NCI-H748 (cell line): Measurements from ENCODE around the gene NCK2.
"Not testable (repeated sequence)": the region's sequence is repeated elsewhere in the genome, so short reads cannot be mapped to it uniquely, and the experiment has no call there.

Experiments used
- DNase-seq: peaks from one replicate; lab custom pipeline; 2025; ENCODE audit not compliant: unreplicated experiment; lab: John Stamatoyannopoulos, UW

Gene NCK2

GRCh38 chr2:105754011-105754410, 9.3 kb downstream of the NCK2 start:
- no peak for DNase-seq

- DNase-seq, result no peak
Observed at GRCh38 chr2:105754994-105755393, 10.3 kb downstream of the NCK2 start.

DNA sequence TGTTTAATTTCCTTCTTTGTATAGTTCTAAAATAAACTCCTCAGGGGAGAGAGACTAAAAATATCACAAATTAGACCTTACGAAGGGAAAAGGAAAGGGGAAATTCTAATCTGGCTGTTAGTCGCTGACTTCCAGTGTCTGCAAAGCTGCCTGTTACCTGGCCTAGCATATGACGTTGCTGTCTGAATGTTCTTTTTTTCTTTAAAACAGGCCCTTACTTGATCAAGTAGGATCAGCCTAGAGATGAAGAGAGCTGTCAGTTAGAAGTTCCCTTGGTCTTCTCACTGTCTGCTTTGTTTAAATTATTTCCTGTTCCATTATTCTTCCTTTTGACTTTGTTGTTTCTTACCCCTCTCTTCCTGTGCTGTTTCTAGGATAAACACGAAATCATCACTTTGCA, 11.2 kb downstream of the NCK2 start:
- no peak for DNase-seq

DNA sequence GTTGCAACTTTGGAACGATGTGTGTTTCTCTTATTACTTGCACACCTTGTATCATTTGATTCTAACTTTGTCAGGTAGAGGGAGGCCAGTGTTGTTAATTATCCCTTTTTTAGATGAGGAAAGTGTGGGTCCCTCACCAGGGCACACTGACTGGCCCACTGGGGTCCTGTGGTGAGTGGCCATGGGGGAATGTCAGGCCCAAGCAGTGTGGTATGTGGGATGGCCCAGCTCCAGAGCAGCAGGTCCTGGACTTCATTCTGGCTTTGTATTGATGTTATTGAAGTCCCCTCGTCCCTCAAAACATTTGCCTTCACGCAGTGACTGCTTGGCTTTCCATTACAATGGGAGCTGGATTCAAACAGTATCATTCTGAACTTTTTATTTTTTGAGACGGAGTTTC, 11.7 kb downstream of the NCK2 start:
- DNase-seq, result no peak

DNA sequence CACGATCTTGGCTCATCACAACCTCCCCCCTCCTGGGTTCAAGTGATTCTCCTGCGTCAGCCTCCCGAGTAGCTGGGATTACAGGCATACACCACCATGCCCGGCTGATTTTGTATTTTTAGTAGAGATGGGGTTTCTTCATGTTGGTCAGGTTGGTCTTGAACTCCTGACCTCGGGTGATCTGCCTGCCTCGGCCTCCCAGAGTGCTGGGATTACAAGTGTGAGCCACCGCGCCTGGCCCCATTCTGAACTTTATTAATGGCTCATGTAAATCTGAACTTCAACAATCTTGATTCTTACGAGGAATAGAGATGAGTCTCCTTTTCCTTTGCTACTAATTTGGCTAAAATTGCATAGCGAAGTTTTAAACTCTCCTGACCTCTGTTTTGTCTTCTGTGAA, 12.2 kb downstream of the NCK2 start:
- not testable (repeated sequence) for DNase-seq

- DNase-seq, result no peak
Observed at GRCh38 chr2:105757433-105757832, 12.7 kb downstream of the NCK2 start.

DNA sequence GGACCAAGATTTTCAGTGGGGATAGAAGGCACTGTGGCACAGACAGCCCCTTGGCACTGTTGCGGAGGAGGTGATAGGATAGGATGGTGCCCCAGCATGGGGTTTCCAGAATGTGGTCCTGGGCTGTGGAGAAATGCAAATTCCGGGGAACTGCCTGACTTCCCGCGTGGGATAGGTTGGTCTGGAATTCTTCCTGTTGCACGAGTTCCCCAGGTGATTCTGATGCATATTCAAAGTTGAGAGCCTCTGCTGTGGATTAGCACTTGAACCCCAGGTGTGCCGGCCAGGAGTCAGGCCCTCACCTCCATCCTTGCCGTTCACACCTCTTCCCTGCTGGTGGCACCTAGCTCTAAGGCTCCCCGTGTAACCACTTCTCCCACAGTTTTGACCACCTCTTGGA, 15.5 kb downstream of the NCK2 start:
- no peak for DNase-seq

- no peak for DNase-seq
Observed at GRCh38 chr2:105760639-105761337, 16.1 kb downstream of the NCK2 start.

- DNase-seq, result no peak
Observed at GRCh38 chr2:105761931-105762515, 17.3 kb downstream of the NCK2 start.

DNA sequence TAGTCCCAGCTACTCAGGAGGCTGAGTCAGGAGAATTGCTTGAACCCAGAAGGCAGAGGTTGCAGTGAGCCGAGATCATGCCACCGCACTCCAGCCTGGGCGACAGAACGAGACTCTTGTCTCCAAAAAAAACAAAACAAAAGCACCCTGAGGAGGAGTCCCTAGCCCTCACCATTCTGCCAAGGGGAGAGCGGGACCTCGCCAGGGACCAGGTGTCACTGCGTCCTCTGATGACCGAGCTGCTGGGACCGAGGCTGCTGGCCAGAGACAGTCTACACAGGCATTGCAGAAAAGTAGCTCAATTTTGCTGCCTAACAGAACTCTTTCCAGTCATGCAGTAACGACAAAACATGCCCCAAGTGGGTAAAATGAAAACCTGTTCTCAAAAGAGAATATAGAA, 18.4 kb downstream of the NCK2 start:
- no peak for DNase-seq

DNA sequence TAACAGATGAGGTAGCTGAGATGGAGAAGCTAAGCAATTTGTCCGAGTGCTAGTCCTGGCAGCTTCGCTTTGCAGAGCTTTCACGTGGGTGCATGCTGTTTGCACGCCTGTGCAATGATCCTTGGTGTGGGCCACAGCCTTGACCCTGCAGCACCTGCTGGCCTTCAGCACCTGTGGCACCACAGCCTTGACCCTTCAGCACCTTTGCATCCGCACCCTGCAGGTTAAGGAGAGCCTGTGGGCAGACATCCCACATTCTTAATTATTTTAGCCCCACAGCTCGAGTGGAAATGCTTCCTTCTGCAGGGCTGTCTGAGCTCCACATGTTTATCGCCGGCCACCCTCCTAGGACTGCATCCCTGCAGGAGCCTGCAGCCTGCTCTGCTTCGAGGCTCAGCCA, 19.3 kb downstream of the NCK2 start:
- DNase-seq, result no peak

GRCh38 chr2:105765415-105766299, 20.9 kb downstream of the NCK2 start:
- DNase-seq, result no peak

DNA sequence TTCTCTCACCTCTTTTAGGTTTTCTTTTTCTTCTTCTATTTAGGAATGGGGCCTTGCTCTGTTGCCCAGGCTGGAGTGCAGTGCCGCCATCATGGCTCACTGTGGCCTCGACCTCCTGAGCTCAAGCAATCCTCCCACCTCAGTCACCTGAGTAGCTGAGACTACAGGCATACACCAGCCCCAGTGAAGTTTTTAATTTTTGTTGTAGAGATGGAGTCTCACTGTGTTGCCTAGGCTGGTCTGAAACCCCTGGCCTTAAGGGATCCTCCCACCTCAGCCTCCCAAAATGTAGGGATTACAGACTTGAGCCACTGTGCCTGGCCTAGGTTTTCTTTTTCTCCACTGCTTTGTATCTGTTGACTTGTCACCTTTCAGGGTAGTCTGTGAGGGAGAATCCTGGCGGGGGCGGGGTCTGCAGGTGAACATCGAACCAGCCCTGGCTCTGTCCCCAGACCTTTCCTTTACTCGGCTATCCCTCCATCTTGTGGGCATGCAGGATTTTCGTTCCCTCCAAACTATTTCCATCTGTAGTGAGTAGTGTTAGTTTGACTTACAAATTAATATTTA, 21.7 kb downstream of the NCK2 start:
- DNase-seq, result no peak

GRCh38 chr2:105768176-105768575, 23.5 kb downstream of the NCK2 start:
- no peak for DNase-seq

DNA sequence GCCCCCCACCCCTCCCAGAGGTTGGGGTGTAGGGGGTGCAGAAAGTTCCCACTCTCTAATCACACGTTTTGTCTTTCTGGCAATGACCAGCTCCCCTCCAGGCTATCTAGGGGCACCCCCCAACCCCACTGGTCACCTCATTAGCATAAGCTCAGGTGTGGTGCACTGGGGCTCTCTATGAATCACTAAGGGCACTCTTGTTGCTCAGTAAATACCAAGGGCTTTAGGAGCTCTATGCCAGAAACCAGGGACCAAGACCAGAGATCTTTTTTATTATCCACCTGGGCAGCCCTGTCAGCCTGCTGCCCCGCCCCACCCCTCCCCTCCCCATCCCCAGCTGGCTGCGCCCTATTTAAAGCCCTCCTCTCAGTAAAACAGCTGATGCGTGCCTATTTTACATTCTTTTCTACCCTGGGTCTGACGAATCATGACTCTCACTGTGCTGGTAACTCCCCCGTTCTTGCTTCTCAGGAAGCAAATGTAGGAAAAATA, 24.3 kb downstream of the NCK2 start:
- no peak for DNase-seq

GRCh38 chr2:105769504-105769903, 24.8 kb downstream of the NCK2 start:
- DNase-seq, result no peak

- DNase-seq, result no peak
Observed at GRCh38 chr2:105770149-105770548, 25.4 kb downstream of the NCK2 start.

DNA sequence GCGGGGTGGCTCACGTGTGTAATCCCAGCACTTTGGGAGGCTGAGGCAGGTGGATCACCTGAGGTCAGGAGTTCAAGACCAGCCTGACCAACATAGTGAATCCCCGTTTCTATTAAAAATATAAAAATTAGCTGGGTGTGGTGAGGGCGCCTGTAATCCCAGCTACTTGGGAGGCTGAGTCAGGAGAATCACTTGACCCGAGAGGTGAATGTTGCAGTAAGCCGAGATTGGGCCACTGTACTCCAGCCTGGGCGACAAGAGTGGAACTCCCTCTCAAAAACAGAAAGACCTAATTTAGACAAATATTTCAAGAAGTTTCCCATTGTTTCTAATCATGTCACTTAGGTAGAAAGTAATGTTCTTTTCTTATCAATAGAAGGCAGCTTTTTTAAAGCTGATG, 26.6 kb downstream of the NCK2 start:
- not testable (repeated sequence) for DNase-seq

DNA sequence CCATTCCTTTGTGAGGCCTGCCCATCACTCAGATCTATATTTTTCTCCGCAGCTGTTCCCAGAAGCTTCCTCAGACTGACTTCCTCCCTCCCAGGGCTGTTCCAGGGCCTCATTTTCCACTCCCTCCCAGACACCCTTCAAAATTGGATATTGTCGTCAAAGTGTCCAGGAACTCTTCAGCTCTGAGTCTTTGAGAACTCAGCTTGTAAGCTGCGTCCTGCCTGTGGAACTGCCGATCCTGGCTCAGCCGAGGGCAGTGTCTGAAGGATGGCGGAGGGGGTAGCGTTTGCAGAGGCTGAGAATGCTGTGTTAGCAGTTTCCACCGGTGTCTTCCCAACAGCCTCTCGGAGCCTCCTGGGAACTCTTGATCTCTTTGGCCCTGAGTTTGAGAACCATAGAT, 27.1 kb downstream of the NCK2 start:
- DNase-seq, result no peak

GRCh38 chr2:105772362-105772761, 27.6 kb downstream of the NCK2 start:
- no peak for DNase-seq

GRCh38 chr2:105773568-105773967, 28.9 kb downstream of the NCK2 start:
- DNase-seq, result no peak
